PC-3 (cell line): ENCODE results near the gene ZNF316.
"Not testable (repeated sequence)": the region's sequence is repeated elsewhere in the genome, so short reads cannot be mapped to it uniquely, and the experiment has no call there.

Source experiments
- CTCF ChIP-seq: fragments of 300-600 bp; sonication (generic); conservative IDR thresholded peaks from 2 replicates; pipeline ENCODE4 v1.5.1; 2017; ENCODE audit warnings: antibody characterized with exemption, low read depth, mild to moderate bottlenecking, low read length
- EZH2 ChIP-seq: fragments of 300-600 bp; sonication (generic); IDR thresholded peaks from one replicate; pipeline ENCODE4 v1.6.1; 2017; ENCODE audit warnings: antibody characterized with exemption, mild to moderate bottlenecking, low read length; ENCODE audit not compliant: unreplicated experiment
- EZH2phosphoT487 ChIP-seq: fragments of 300-600 bp; sonication (generic); IDR thresholded peaks from 2 replicates; pipeline ENCODE4 v1.6.1; 2018; ENCODE audit warnings: mild to moderate bottlenecking, antibody characterized with exemption, low read length, borderline replicate concordance

- TF ChIP-seq CTCF, EZH2, EZH2phosphoT487: not testable (repeated sequence)
These were observed 2.1 kb upstream of the ZNF316 start for GRCh38 chr7:6634971-6635370.
